ENCODE measurements around the gene STEAP3.

STEAP3 gene

DNA sequence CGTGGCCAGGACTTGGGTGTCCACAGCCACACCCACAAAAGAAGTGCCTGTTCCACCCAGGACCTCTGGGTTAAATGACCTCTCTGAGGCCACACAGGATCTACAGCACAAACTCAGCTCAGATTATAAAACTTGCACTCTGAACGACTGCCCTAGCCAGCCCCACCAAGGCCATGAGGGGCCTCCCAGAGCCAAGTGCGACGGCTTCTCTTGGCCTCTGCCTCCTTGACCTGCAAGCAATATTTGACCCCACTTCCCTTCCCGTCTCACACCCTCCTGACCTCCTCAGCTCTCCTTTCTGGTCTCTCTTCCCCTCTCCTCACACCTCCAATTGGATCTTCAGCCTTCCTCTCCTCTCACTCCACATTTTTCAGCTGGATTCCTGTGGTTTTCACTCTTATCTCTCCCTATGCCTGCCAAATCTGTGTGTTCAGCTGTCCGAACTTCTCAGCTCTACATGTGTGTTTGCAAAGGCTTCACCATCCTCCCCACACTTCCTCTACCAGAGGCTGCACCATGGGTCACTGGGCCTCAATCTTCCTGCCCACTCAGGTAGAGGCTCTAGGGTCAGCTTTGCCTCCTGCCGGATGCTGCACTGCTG, 25.3 kb upstream of the STEAP3 start:
- no peak for DNase-seq (ENCODE audit: low read depth in 2 of 2)

DNA sequence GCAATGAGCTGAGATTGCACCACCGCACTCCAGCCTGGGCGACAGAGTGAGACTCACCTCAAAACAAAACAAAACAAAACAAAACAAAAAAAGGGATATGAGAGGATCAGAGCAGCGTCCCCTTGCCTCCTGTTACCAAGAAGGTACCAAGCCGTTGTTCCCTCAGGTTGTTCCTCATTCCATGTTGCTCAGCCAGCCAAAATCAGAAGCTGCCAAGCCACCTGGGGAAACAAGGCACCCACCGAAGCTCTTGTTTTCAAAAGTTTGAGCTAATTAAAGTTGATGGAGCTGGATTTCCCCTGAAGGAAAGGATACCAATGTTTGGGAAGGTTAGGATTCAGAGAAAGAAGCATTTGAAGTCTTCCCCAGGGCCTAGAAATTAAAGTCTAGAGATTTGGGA, 21.8 kb upstream of the STEAP3 start:
- no peak for DNase-seq (ENCODE audit: low read depth in 2 of 2)

DNA sequence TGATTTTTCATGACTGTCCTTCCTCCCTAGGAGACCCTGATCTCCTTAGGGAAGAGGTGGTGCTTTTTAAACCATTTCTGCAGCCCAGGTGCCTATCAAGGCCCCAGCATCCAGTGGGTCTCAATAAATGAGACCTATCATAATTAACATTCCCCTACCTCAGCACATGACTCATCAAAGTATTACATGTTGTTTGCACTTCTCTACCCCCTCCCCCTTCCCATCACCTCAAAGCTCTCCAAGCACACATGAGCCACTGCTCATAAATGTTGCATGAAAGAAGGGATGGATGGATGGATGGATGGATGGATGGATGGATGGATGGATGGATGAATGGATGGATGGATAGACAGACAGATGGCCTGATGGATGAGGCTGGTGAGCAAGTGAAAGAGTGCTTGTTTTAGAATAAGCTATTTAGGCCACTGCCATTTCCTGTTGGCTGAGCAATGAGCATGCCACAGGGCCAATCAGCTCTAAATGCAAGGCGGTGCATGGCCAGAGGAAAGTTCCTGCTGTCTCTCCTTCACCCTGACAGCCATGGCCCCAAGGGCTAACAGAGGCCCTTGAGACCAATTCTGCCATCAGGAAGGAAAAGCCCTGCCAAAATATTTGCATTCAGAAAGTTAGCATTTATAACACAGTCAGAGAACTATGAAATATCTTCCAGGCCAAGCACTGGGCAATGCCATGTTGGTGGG, 20.9 kb upstream of the STEAP3 start:
- no peak for DNase-seq (ENCODE audit: low read depth in 2 of 2)

DNA sequence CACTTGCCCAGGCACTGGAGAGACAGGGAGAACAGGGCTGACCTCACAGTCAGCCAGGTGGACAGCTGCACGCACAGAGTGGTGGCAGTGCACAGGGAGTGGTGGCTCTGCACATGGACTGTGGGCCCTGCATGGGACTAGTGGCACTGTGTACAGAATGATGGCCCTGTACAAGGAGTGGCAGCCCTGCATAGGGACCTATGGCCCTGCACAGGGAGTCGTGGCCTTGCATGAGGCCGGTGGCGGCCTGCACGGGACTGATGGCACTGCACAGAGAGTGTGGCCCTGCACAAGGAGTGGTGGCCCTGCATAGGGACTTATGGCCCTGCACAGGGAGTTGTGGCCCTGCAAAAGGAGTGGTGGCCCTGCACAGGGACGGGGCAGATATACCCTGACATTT, 19.1 kb upstream of the STEAP3 start:
- DNase-seq (ENCODE audit: low read depth in 2 of 2): no peak

DNA sequence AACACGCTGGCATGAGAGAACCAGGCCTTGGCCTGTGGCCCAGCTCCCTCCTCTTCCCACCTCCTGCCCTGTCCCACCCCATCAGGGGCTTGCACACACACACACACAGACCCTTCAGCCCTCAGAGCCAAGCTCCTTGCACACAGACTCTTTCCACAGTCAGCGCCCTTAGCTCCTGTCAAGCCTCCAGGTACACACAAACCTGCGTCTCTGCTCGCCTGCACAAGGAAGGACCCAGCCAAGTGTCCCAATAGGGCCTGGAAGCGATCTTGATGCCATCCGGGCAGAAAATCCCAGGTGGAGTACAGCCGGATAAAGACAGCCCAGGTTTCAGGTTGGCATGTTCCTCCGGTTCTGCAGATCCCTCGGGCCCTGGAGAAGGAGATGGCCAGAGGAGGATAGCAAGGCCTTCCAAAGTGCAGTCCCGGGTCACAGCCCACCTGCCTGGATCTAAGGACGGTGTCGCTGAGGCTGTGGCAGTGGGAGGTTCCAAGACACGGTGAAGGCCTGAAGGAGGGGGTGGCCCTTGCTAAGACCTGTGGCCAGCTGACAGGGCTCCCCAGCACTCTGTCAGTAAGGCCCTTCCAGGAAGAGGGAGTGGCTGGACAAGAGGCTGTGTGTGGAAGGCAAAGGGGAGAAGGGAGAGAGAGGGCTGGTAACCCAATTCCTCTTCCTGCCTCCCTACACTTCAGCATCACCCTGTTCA, 18.5 kb upstream of the STEAP3 start:
- no peak for DNase-seq (ENCODE audit: low read depth in 2 of 2)

DNA sequence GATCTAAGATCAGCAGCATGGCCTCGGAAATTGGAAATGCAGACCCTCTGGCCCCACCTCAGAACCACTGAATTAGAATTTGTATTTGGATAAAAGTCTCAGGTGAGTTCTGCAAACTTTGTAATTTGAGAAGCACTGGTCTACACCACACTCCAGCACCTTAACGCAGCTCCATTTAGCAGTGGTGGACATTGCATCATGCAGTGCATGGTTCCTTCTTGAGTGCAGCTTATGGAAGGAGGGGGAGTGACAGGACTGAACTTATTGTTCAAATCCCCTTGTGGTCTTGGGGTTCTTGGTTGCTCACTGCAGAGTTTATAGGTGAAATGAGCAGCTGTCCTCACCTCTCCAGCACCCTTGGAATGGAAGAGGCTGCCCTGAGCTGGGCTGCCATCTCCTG, 17.4 kb upstream of the STEAP3 start:
- no peak for DNase-seq (ENCODE audit: low read depth in 2 of 2)

DNA sequence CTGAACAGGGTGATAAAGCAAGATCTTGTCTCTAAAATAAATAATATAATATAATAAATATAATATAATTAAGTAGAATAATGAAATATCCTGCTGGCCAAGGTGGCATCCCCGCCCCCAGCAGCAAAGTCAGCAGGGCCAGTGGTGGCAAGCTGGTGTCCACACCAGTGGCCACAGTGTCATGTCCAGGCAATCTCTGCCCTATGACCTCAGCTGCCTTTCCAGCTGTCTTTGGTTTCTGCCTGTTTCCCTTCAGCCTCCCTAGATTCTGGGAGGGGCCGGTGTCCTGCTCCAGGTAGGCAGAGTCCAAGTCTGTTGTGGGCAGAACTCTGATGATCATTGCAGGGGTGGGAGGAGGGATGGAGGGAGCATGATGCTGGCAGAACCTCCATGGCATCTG, 16.2 kb upstream of the STEAP3 start:
- no peak for DNase-seq (ENCODE audit: low read depth in 2 of 2)

DNA sequence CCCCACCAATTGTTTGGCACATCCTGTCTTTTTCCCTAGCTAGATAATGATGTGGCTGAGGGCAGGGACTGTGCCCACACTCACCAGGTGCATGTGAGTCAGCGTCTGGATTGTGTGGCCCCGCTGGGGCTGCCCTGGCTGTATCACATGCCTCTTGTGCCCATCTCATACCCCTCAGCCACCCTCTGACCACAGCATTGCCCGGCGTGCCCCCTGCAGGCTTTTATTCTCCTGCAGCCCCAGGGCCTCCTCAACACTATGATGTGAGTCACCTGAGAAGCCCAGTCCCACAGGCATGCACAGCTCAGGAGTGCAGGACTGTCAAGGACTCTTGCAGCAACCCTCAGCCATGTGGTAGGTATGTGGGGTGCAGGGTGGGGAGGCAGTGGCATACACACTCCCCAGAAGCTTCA, 14.8 kb upstream of the STEAP3 start:
- DNase-seq (ENCODE audit: low read depth in 2 of 2): no peak

DNA sequence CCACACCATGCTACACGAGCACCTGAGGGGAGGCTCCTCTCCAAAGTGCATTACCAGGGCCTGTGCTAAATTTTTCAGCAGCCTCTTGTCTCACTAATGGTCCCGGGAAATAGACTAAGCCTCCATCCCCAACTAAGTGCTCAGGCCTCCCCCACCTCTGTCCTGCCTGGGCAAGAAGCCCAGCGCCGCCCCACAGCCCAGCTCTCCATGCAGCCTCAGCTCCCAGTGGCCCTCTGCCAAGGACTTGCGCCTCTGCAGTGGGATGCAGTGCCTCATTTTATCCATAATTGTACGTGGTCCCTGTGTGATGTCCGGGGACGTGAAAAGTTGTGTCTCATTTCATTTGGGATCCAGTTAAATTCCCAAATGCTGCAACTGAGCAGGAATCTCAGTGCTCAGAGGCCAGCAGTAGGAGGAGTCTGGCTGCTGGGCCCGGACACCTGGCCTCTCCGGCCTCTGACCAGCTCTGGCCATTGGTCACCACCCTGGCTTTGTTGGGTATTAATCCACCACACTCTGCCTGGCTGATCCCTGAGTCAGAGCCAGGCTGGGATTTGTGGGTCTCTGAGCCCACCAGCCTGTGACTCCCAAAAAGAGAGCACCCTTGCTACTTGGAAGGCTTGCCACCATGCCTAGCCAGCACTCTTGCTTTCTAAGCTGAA, 11.4 kb upstream of the STEAP3 start:
- DNase-seq (ENCODE audit: low read depth in 2 of 2): no peak

DNA sequence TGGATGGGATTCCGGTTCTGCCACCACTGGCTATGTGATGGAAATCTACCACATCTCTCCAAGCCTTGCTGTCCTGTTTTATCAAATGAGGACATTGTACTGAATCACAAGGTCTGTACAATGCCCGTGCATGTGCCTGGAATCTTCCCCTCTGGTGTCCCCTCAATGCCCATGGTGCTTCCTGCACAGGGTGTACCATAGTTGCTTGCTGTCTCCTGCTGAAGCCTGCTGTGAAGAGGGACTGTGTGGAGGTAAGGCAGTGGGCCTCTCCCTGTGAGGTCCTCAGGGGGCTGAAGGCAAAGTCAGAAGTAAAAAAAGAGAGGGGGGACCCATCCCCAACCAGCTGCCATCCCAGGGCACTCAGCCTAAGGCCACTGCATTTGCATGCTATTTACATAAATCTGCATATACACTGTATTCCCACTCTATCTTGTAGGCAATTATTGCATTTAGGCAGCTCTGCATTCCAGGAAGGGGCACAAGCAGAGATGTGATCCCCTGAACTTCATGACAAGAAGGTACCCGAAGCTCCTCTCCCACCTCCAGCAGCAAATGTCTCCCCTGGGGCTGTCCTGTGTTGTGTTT, 9.1 kb upstream of the STEAP3 start:
- DNase-seq (ENCODE audit: low read depth in 2 of 2): no peak

DNA sequence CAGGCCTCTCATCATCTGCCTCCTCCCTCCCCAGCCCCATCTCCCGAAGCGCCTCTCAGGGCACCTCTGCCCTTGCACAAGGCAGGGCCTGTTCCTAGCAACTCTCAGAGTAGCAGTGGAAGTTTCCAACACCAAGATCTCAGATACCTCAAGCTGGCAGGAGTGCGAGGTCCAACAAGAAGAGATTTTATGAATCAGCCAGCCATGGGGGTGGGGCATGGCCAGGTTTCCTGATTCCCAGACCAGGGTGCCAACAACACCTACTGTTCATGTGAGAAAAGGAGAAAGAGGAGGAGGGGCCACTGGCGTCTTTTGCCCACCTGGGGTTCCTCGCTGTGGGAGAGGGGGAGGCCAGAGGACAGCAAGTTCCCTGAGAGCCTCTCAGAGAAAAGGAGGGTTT, 6.6 kb upstream of the STEAP3 start:
- no peak for DNase-seq (ENCODE audit: low read depth in 2 of 2)

DNA sequence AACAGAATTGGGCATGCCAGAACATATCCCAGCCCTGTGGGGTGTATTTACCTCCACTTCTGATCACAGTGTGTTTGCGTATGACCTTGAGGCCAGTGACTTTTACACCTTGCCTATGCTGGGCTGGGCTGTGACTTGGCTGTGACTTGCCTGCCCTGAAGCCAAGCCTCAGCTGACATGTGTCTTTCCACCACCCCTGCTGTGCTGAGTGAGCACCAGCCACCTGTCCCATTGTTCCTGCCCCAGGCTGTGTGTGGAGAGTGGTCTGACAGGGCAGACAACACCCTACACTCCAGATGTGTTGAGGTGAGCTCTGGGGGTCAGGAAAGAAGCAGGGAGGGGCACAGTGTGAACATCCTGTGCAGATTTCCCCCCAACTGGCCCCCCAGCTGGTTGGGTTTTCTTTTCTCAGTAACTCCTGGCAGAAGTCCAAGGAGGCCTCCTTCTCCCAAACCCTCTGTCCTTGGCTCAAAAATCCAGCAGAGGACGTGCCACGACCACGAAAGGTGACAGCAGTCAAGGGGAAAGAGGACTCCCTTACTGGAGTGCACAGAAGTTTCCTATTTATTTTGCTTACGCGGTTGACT, 5.1 kb upstream of the STEAP3 start:
- DNase-seq (ENCODE audit: low read depth in 2 of 2): no peak

DNA sequence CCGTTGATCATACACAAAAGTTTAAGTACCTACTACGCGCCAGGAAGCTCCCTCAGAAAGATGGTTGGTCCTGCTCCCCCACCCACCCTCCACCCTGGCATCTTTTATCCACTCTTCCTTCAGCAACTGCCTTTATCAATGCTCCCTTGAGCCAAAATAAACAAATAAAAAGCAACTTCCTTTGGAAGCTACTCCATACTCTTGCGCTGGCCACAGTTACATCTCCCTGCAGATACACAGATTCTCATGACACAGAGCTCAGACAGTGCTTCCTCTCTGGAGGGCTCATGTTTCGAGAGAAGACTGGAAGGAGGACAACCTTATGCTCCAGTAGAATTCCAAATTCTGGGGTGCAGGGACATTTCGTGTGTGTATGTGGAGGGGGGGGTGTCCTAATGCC, 3.8 kb upstream of the STEAP3 start:
- no peak for DNase-seq (ENCODE audit: low read depth in 2 of 2)

DNA sequence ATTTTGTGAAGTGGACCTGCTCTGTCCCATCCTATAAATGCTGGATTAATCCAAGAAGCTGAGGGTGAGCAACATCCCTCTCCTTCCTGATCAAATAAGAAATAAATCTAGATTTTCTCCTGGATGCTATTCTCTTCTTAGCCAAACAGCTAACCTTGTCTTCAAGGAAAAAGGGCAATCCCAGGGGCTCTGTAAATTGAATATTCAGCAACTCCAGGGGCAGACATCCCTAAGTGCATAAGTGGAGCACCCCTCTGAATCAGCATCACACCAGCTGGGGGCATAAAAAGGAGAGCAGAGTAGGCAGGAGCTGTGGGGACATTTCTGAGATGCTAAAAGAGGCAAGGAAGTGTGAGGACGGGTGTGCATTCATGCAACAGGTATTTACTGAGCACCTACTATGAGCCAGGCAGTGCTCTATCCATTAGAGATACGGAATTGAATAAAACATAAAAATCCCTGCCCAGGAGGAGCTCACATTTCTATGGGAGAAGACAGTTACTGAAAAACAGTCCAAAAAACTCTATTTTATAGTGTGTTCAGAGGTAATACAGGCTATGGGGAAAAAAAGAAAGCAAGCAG, 2.8 kb upstream of the STEAP3 start:
- no peak for DNase-seq (ENCODE audit: low read depth in 2 of 2)

DNA sequence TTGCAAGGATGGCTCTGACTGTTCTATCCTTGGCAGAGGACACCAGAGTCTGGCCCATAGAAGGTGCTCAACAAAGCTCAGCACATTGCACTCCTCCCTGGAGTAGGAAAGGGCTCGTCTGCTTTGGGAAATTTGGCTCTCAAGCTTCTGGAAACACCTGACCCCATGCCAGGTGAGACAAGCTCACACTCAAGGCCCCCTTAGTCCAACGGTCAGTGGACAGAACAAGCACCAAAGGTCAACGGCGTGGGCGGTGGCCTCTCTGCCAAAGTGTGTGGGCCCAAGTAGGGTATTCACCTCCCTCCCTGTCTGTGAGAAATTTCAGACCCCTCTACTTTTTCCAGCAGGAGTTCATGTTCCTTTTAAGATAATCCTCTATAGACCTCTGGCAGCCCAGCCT, 2.0 kb upstream of the STEAP3 start:
- no peak for DNase-seq (ENCODE audit: low read depth in 2 of 2)

DNA sequence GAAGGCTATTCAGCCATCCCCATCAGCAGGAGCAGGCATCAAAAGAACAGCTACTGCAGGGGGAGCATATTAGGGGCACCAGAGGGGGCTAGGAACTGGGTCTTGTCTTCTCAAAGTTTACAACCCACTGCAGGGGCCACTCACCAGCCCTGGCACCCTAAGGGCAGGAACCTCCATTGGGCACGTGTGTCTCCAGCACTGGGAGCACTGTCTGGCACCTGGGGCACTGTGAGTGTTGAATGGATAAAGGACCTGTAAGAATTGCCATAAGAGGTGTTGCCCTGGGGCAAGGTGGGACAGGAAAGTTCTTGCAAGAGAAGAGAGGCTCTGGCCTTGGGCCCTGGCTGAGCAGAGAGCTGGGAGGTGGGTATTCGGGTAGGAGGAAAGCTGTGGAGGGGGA, 1.4 kb upstream of the STEAP3 start:
- no peak for DNase-seq (ENCODE audit: low read depth in 2 of 2)

DNA sequence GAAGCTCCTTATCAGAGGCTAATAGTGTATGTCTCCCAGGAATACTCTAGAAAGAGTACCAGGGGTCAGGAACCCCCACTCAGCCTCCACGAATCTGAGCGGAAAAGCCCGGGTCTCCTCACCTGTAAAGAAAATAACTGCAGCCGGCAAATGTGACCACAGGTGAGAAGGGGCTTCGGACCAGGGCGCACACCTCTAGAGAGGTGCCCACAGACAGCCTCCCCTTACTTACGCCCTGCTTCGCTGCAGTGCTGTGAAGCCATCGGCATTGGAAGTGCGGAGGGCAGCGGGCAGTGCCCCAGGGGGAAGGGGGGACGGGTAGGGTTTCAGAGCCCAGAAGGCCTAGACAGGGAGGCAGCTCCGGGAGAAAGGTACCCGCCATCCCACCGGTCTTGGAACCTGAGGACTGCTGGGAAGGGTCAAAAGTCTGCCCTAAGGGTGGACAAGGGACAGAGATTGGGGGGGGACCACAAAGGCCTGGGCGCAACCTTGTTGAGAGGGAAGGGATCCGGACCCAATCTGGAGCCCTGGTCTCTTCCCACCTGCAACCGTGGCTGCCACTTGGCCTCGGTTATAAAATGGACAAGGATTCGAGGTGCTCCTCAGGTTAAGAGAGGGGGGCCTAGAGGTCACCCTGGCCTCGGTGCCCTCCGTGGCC, 642 bp upstream of the STEAP3 start:
- no peak for DNase-seq (ENCODE audit: low read depth in 2 of 2)

DNA sequence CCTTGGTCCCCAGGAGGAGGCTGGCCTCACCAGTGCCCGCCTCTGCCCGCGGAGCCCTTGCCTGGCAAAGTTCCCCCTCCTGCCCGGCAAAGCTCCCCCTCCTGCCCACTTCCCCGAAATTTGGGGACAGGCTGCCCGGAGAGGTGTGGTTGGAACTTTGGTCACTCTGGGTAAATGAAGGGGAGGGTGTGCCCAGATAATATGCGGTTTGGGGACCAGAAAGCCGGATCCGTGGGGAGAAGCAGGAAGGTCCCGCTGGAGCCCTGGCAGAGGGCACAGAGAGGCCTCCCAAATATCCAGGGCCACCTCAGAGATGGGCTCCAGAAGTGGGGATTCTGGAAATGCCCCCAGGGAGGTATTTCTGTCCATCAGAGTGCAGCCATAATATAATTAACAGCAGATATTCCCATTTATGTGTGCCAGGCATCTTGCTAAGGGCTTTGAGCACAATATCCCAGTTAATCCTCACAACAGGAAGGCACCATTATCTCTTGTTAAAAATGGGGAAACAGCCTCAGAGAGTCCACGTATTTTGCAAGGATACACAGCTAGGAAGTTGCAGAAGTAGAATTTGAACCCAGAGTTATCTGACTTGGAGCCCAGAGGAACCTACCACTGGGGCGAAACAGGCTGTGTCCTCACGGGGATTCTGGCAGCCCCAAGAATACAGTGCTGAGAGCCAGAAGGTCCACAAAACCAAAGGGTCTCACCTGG, 914 bp downstream of the STEAP3 start:
- DNase-seq (ENCODE audit: low read depth in 2 of 2): no peak

DNA sequence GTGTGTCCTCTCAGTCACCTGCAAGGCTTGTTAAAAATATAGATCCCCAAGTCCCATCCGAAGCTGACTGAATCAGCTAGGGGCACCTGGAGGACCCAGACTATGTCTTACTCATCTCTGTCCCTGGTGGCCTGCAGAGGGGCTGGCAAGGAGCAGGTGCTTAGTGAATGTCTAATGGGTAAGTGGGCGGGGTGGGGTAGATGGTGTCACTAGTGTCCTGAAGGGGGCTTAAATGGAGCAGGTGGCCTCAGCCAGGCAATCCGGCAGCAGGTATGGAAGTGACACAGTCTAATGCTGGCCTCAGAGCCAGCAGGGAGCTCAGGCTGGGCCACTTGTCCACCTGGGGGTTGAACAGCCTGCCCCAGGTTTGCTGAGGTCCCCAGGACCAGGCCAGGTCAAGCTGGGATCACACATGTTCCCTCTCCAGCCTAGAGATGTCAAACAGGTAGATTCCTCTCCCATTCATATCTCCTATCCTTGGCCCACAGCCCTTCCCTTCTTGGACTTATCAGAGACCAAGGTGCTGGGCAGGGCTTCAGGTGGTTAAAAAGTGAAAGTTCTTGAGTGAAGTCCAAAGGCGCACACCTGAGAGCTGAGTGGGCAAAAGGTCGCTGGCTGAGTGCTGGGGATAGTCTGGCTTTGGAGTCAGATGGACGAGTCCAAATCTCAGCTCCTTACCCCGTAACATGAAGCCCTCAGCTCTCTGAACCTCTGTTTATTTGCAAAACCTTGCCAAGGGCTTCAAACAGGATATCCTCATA, 1.7 kb downstream of the STEAP3 start:
- no peak for DNase-seq (ENCODE audit: low read depth in 2 of 2)

DNA sequence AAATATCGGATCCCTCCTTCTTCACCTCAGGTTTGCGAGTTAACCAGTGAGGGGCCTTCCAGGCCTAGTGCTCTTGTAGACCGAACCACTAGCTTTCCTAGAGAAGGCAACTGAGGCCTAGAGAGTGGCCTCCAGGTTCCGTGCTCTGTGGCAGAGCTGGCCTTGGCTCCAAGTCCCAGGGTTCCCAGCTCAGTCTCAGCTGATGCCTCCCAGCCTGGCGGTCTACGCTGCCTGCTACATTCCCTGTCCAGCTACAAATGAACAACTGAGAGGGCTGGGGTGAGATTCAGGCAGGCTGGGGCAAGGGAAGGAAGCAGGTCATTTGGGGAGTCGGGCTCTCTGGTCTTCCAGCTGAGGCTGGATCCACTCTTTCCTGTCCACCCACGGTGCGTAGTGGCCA, 2.3 kb downstream of the STEAP3 start:
- DNase-seq (ENCODE audit: low read depth in 2 of 2): no peak

All from stimulated activated CD8-positive, alpha-beta memory T cell treated with anti-CD3 and anti-CD28 coated beads, Interleukin-15, amount 100 ng/mL, for 48 hours (primary cell).